Measurements from ENCODE around the gene ZNF358. TPM values are rescaled to one million over a fixed set of nuclear protein-coding genes. Genes with fewer than 3 reads are reported as not detected.
A peak's percentile ranks its signal among the peaks of the same experiment; 100 is the strongest.

Gene ZNF358
- polyA plus RNA-seq, 3 donors, result 0.41 to 8.6 (median 1.0) TPM

DNA sequence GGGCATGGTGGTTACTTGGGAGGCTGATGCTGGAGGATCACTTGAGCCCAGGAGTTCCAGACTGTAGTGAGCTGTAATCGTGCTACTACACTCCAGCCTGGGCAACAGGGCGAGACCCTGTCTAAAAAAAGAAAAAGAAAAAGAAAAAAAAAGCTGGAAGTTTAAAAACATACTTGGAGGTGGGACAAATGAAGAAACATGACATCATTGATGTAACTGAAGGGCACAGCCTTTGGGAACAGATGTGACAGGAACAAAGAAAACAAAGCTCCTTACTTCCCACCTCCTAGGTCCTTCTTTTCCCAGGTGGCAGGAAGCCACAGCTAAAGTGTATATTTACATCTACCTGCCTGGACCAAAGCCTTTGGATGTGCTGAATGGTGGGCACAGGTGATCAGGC is 29.0 kb upstream of the ZNF358 start:
- no peaks in the 10 kb centered on the region for H3K36me3 Mint-ChIP-seq
- WGBS (ENCODE audit: insufficient coverage), result no CpG with 5 or more reads among the region's 2 CpGs
- Histone ChIP-seq H3K27ac (ENCODE audit: low read depth in 1 of 2, low read length in 2 of 2) (no peak overlapping the region), H4K20me1 (ENCODE audit: insufficient read depth, low read length) (no peaks in the 10 kb centered on the region), H2AFZ (ENCODE audit: insufficient read depth, low read depth, low read length, poor library complexity, severe bottlenecking) (no peak overlapping the region), H3K4me2 (replicated peaks; ENCODE audit: extremely low read depth, low read length, poor library complexity, severe bottlenecking) (no peak overlapping the region), H3K36me3 (replicated peaks in 1 of 2; ENCODE audit: control insufficient read depth in 1 of 2, insufficient read depth in 2 of 2, low read length in 2 of 2) (no peaks in the 10 kb centered on the region), H3K27me3 (ENCODE audit: control insufficient read depth in 2 of 2, insufficient read depth in 2 of 2, low read length in 2 of 2) (no peaks in the 10 kb centered on the region), H3K9me3 (replicated peaks in 1 of 2; ENCODE audit: control insufficient read depth in 1 of 2, insufficient read depth in 1 of 2, low read length in 2 of 2) (no peaks in the 10 kb centered on the region), H3K79me2 (ENCODE audit: insufficient read depth, low read length) (no peaks in the 10 kb centered on the region), H3K4me3 (replicated peaks in 1 of 3; ENCODE audit: low read depth in 2 of 3, low read length in 3 of 3) (no peak overlapping the region), H3K9ac (ENCODE audit: insufficient read depth, low read length, poor library complexity, severe bottlenecking) (no peak overlapping the region), H3K4me1 (ENCODE audit: control insufficient read depth in 1 of 2, insufficient read depth in 2 of 2, low read length in 2 of 2) (peaks cover 36 to 51% of the 10 kb centered on the region in 2 donors)
- peaks cover 0 to 5% (median 0%) of the 10 kb centered on the region in 7 donors for H3K9me3 Mint-ChIP-seq
- TF ChIP-seq, protein P1, sequence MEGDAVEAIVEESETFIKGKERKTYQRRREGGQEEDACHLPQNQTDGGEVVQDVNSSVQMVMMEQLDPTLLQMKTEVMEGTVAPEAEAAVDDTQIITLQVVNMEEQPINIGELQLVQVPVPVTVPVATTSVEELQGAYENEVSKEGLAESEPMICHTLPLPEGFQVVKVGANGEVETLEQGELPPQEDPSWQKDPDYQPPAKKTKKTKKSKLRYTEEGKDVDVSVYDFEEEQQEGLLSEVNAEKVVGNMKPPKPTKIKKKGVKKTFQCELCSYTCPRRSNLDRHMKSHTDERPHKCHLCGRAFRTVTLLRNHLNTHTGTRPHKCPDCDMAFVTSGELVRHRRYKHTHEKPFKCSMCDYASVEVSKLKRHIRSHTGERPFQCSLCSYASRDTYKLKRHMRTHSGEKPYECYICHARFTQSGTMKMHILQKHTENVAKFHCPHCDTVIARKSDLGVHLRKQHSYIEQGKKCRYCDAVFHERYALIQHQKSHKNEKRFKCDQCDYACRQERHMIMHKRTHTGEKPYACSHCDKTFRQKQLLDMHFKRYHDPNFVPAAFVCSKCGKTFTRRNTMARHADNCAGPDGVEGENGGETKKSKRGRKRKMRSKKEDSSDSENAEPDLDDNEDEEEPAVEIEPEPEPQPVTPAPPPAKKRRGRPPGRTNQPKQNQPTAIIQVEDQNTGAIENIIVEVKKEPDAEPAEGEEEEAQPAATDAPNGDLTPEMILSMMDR (IDR thresholded peaks at IDR 0.05), result no peak
- peaks cover 2 to 10% (median 8%) of the 10 kb centered on the region in 3 donors for H3K27me3 Mint-ChIP-seq (ENCODE audit: low read depth in 3 of 3)
- no peak overlapping the region for H3K4me3 Mint-ChIP-seq
- peak overlapping the region in 3 of 7 donors; percentile 26 to 81 (median 81) for H3K27ac Mint-ChIP-seq
- intact Hi-C loops (cut with micrococcal nuclease), result no loop called here
- H3K4me1 Mint-ChIP-seq, result peaks cover 31% of the 10 kb centered on the region
- DNase-seq, result no peak

DNA sequence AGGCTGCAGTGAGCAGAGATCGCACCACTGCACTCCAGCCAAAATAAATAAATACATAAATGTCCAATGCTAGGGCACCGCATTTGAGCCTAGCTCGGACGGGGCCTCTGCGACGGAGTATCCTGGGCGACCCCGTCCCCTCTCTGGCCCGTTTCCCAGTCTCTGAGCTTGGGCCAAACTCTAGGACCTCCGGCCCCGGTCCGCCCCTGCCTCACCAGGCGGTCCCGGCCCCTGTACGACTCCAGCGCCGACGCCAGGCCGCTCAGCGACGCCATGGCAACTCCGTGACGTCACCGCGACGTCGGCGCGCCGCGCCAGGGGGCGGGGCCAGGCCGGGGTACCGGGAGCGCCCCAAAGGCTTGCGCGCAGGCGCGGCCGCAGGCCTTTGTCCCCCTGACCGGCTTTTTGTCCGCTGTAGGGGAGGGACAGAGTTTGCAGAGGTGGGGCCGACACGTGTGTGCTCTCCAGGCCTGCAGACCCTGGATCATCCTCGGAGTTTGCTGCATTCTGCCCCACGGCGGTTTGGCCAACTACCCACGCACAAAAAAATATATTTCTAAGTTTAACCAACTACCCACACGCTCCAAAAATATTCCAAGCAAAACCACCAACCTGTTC is 27.1 kb upstream of the ZNF358 start, which contains the start of gene PEX11G:
PEX11G (minus strand) TSS at position 300 of the 618 bp plus-strand sequence; CDS start at position 275, 25 bp downstream.
- H3K4me1 Mint-ChIP-seq, result peaks cover 37% of the 10 kb centered on the region

More for the DNA sequence above, 27.1 kb upstream of the ZNF358 start, which contains the start of gene PEX11G:
- Histone ChIP-seq H3K36me3 (replicated peaks in 1 of 2; ENCODE audit: control insufficient read depth in 1 of 2, insufficient read depth in 2 of 2, low read length in 2 of 2) (no peaks in the 10 kb centered on the region), H3K4me2 (replicated peaks; ENCODE audit: extremely low read depth, low read length, poor library complexity, severe bottlenecking) (peak within 1 kb of the TSS; percentile 76), H2AFZ (ENCODE audit: insufficient read depth, low read depth, low read length, poor library complexity, severe bottlenecking) (peak within 1 kb of the TSS; percentile 76), H3K79me2 (ENCODE audit: insufficient read depth, low read length) (no peaks in the 10 kb centered on the region), H3K27me3 (ENCODE audit: control insufficient read depth in 2 of 2, insufficient read depth in 2 of 2, low read length in 2 of 2) (no peaks in the 10 kb centered on the region), H3K9ac (ENCODE audit: insufficient read depth, low read length, poor library complexity, severe bottlenecking) (peak within 1 kb of the TSS; percentile 70), H3K4me3 (replicated peaks in 1 of 3; ENCODE audit: low read depth in 2 of 3, low read length in 3 of 3) (peak within 1 kb of the TSS; percentile 35 to 71 (median 51)), H4K20me1 (ENCODE audit: insufficient read depth, low read length) (no peaks in the 10 kb centered on the region), H3K4me1 (ENCODE audit: control insufficient read depth in 1 of 2, insufficient read depth in 2 of 2, low read length in 2 of 2) (peaks cover 38 to 50% of the 10 kb centered on the region in 2 donors), H3K27ac (ENCODE audit: low read depth in 1 of 2, low read length in 2 of 2) (peak within 1 kb of the TSS; percentile 51 to 84), H3K9me3 (replicated peaks in 1 of 2; ENCODE audit: control insufficient read depth in 1 of 2, insufficient read depth in 1 of 2, low read length in 2 of 2) (no peaks in the 10 kb centered on the region)
- WGBS (ENCODE audit: insufficient coverage), result under 1% methylated on average over 40 of the region's 49 CpGs
- H3K27ac Mint-ChIP-seq, result peak within 1 kb of the TSS; percentile 82 to 96 (median 93)
- H3K27me3 Mint-ChIP-seq (ENCODE audit: low read depth in 3 of 3), result peaks cover 3 to 12% (median 3%) of the 10 kb centered on the region in 3 donors
- TF ChIP-seq, protein P1 (IDR thresholded peaks at IDR 0.05), result no peak
- no peaks in the 10 kb centered on the region for H3K36me3 Mint-ChIP-seq
- H3K4me3 Mint-ChIP-seq, result peak within 1 kb of the TSS; percentile 57 to 83
- H3K9me3 Mint-ChIP-seq, result peaks cover 0 to 5% (median 0%) of the 10 kb centered on the region in 7 donors
- intact Hi-C loops (cut with micrococcal nuclease), result no loop called here
- peak; percentile 88 to 89 (median 89) for DNase-seq

Measured in CD14-positive monocyte (primary cell).